ENCODE measurements around the gene GRM8.

The GRM8 gene

GRCh38 chr7:127221731-127222130, 31.0 kb downstream of the GRM8 start:
- TF ChIP-seq SIN3A (IDR thresholded peaks at IDR 0.05; ENCODE audit: borderline replicate concordance, insufficient read depth, low read length) (no peak), POLR2AphosphoS5 (IDR thresholded peaks at IDR 0.05; ENCODE audit: low read depth, low read length) (no peak), FOXP2 (optimal IDR thresholded peaks at IDR 0.05; ENCODE audit: borderline replicate concordance, extremely low read depth, extremely low read length, insufficient read depth) (no peak), TAF1 (IDR thresholded peaks at IDR 0.05; ENCODE audit: borderline replicate concordance, insufficient read depth, low read length) (no peak)
- TF ChIP-seq, protein P1, sequence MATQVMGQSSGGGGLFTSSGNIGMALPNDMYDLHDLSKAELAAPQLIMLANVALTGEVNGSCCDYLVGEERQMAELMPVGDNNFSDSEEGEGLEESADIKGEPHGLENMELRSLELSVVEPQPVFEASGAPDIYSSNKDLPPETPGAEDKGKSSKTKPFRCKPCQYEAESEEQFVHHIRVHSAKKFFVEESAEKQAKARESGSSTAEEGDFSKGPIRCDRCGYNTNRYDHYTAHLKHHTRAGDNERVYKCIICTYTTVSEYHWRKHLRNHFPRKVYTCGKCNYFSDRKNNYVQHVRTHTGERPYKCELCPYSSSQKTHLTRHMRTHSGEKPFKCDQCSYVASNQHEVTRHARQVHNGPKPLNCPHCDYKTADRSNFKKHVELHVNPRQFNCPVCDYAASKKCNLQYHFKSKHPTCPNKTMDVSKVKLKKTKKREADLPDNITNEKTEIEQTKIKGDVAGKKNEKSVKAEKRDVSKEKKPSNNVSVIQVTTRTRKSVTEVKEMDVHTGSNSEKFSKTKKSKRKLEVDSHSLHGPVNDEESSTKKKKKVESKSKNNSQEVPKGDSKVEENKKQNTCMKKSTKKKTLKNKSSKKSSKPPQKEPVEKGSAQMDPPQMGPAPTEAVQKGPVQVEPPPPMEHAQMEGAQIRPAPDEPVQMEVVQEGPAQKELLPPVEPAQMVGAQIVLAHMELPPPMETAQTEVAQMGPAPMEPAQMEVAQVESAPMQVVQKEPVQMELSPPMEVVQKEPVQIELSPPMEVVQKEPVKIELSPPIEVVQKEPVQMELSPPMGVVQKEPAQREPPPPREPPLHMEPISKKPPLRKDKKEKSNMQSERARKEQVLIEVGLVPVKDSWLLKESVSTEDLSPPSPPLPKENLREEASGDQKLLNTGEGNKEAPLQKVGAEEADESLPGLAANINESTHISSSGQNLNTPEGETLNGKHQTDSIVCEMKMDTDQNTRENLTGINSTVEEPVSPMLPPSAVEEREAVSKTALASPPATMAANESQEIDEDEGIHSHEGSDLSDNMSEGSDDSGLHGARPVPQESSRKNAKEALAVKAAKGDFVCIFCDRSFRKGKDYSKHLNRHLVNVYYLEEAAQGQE (IDR thresholded peaks at IDR 0.05; ENCODE audit: insufficient read depth in 1 of 2, low read depth in 2 of 2, low read length in 2 of 2), result no peak

GRCh38 chr7:127214956-127215718, 37.6 kb downstream of the GRM8 start:
- TF ChIP-seq TAF1 (IDR thresholded peaks at IDR 0.05; ENCODE audit: borderline replicate concordance, insufficient read depth, low read length) (no peak), SIN3A (IDR thresholded peaks at IDR 0.05; ENCODE audit: borderline replicate concordance, insufficient read depth, low read length) (no peak), POLR2AphosphoS5 (IDR thresholded peaks at IDR 0.05; ENCODE audit: low read depth, low read length) (no peak), FOXP2 (optimal IDR thresholded peaks at IDR 0.05; ENCODE audit: borderline replicate concordance, extremely low read depth, extremely low read length, insufficient read depth) (no peak)
- TF ChIP-seq, protein P1 (IDR thresholded peaks at IDR 0.05; ENCODE audit: insufficient read depth in 1 of 2, low read depth in 2 of 2, low read length in 2 of 2), result no peak

GRCh38 chr7:127209886-127210285, 42.9 kb downstream of the GRM8 start:
- TF ChIP-seq TAF1 (IDR thresholded peaks at IDR 0.05; ENCODE audit: borderline replicate concordance, insufficient read depth, low read length) (no peak), FOXP2 (optimal IDR thresholded peaks at IDR 0.05; ENCODE audit: borderline replicate concordance, extremely low read depth, extremely low read length, insufficient read depth) (no peak), POLR2AphosphoS5 (IDR thresholded peaks at IDR 0.05; ENCODE audit: low read depth, low read length) (no peak), SIN3A (IDR thresholded peaks at IDR 0.05; ENCODE audit: borderline replicate concordance, insufficient read depth, low read length) (no peak)
- TF ChIP-seq, protein P1 (IDR thresholded peaks at IDR 0.05; ENCODE audit: insufficient read depth in 1 of 2, low read depth in 2 of 2, low read length in 2 of 2), result no peak

- TF ChIP-seq SIN3A (IDR thresholded peaks at IDR 0.05; ENCODE audit: borderline replicate concordance, insufficient read depth, low read length), result no peak
- no peak for TF ChIP-seq TAF1 (IDR thresholded peaks at IDR 0.05; ENCODE audit: borderline replicate concordance, insufficient read depth, low read length)
These were observed 43.9 kb downstream of the GRM8 start for GRCh38 chr7:127208860-127209259.

DNA sequence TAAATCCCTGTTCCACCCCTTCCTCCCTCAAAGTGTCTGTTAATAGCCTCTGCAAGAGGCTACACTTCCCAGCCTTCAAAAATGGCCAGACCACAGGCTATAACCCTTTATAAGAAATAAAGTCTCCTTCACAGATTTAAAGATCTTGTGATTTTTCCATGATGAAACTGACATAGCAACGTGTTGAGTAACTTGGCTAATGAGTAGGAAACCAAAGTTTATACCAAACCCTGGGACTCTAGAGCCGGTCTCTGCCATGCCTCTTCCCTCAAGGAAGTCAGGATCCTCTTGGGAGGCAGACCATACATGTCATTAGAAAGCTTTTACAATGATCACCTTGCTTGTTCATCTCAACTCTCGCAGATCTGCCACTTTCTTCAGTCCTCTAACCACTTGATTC, 44.4 kb downstream of the GRM8 start:
- no peak for TF ChIP-seq TAF1 (IDR thresholded peaks at IDR 0.05; ENCODE audit: borderline replicate concordance, insufficient read depth, low read length)
- no peak for TF ChIP-seq FOXP2 (optimal IDR thresholded peaks at IDR 0.05; ENCODE audit: borderline replicate concordance, extremely low read depth, extremely low read length, insufficient read depth)
- no peak for TF ChIP-seq POLR2AphosphoS5 (IDR thresholded peaks at IDR 0.05; ENCODE audit: low read depth, low read length)
- TF ChIP-seq SIN3A (IDR thresholded peaks at IDR 0.05; ENCODE audit: borderline replicate concordance, insufficient read depth, low read length), result no peak

- TF ChIP-seq POLR2AphosphoS5 (IDR thresholded peaks at IDR 0.05; ENCODE audit: low read depth, low read length), result no peak
- no peak for TF ChIP-seq FOXP2 (optimal IDR thresholded peaks at IDR 0.05; ENCODE audit: borderline replicate concordance, extremely low read depth, extremely low read length, insufficient read depth)
- TF ChIP-seq, protein P1 (IDR thresholded peaks at IDR 0.05; ENCODE audit: insufficient read depth in 1 of 2, low read depth in 2 of 2, low read length in 2 of 2), result no peak
- no peak for TF ChIP-seq SIN3A (IDR thresholded peaks at IDR 0.05; ENCODE audit: borderline replicate concordance, insufficient read depth, low read length)
- no peak for TF ChIP-seq TAF1 (IDR thresholded peaks at IDR 0.05; ENCODE audit: borderline replicate concordance, insufficient read depth, low read length)
These were observed 44.9 kb downstream of the GRM8 start for GRCh38 chr7:127207806-127208205.

All from PFSK-1 (cell line).